H4 (cell line): ENCODE results near the gene ZNF391. TPM values are rescaled to one million over a fixed set of nuclear protein-coding genes. Genes with fewer than 3 reads are reported as not detected.
A peak's percentile ranks its signal among the peaks of the same experiment; 100 is the strongest.
"Not testable (repeated sequence)": the region's sequence is repeated elsewhere in the genome, so short reads cannot be mapped to it uniquely, and the experiment has no call there.

Source experiments
- DNase-seq: peaks from one replicate; pipeline ENCODE4 v3.0.0-alpha.2; 2015; ENCODE audit warnings: low spot score
- total RNA-seq: library from RNA; depleted of rRNA; stranded (reverse); fragments of >200 nt; shearing (Covaris generic); gene quantifications from 2 replicates; pipeline ENCODE4 v1.2.3, GENCODE V29; 2014; rRNA removed

ZNF391 gene
- 0.37 and 0.91 TPM in 2 replicates for total RNA-seq

- peak; percentile 79 for DNase-seq
Measured at GRCh38 chr6:27388293-27389197, at the start of gene ZNF391. Gene ZNF391 (plus strand): TSS chr6:27388759. CDS start chr6:27400371, 11,612 bp downstream.

GRCh38 chr6:27352850-27353249, 35.7 kb upstream of the ZNF391 start:
- DNase-seq, result no peak

GRCh38 chr6:27358786-27359185, 29.8 kb upstream of the ZNF391 start:
- DNase-seq, result no peak

GRCh38 chr6:27359231-27359630, 29.3 kb upstream of the ZNF391 start:
- DNase-seq, result no peak

GRCh38 chr6:27368202-27368601, 20.4 kb upstream of the ZNF391 start:
- DNase-seq, result no peak

- no peak for DNase-seq
Measured at GRCh38 chr6:27370391-27370790, 18.2 kb upstream of the ZNF391 start.

GRCh38 chr6:27374824-27375612, 13.5 kb upstream of the ZNF391 start:
- no peak for DNase-seq

GRCh38 chr6:27375613-27376079, 12.9 kb upstream of the ZNF391 start:
- no peak for DNase-seq

GRCh38 chr6:27378406-27378805, 10.2 kb upstream of the ZNF391 start:
- DNase-seq, result not testable (repeated sequence)

GRCh38 chr6:27381001-27381400, 7.6 kb upstream of the ZNF391 start:
- DNase-seq, result not testable (repeated sequence)

GRCh38 chr6:27383011-27383410, 5.5 kb upstream of the ZNF391 start:
- DNase-seq, result no peak

GRCh38 chr6:27383481-27383880, 5.1 kb upstream of the ZNF391 start:
- no peak for DNase-seq

- no peak for DNase-seq
Measured at GRCh38 chr6:27392623-27393022, 4.1 kb downstream of the ZNF391 start.

- no peak for DNase-seq
Measured at GRCh38 chr6:27394073-27394472, 5.5 kb downstream of the ZNF391 start.

GRCh38 chr6:27400877-27401642, 12.5 kb downstream of the ZNF391 start:
- DNase-seq, result no peak

- DNase-seq, result no peak
Measured at GRCh38 chr6:27406085-27406484, 17.5 kb downstream of the ZNF391 start.

- DNase-seq, result no peak
Measured at GRCh38 chr6:27407153-27407814, 18.7 kb downstream of the ZNF391 start.

GRCh38 chr6:27414300-27414699, 25.7 kb downstream of the ZNF391 start:
- DNase-seq, result no peak

GRCh38 chr6:27414996-27415395, 26.4 kb downstream of the ZNF391 start:
- DNase-seq, result no peak

- DNase-seq, result no peak
Measured at GRCh38 chr6:27415898-27416297, 27.3 kb downstream of the ZNF391 start.

- no peak for DNase-seq
Measured at GRCh38 chr6:27419363-27419762, 30.8 kb downstream of the ZNF391 start.
